ENCODE data around the gene TEKT5. TPM values are rescaled to one million over a fixed set of nuclear protein-coding genes. Genes with fewer than 3 reads are reported as not detected.
"Not testable (repeated sequence)": the region's sequence is repeated elsewhere in the genome, so short reads cannot be mapped to it uniquely, and the experiment has no call there.

The TEKT5 gene
- total RNA-seq, 1 experiment from 2014 or later: 1.4 TPM

DNA sequence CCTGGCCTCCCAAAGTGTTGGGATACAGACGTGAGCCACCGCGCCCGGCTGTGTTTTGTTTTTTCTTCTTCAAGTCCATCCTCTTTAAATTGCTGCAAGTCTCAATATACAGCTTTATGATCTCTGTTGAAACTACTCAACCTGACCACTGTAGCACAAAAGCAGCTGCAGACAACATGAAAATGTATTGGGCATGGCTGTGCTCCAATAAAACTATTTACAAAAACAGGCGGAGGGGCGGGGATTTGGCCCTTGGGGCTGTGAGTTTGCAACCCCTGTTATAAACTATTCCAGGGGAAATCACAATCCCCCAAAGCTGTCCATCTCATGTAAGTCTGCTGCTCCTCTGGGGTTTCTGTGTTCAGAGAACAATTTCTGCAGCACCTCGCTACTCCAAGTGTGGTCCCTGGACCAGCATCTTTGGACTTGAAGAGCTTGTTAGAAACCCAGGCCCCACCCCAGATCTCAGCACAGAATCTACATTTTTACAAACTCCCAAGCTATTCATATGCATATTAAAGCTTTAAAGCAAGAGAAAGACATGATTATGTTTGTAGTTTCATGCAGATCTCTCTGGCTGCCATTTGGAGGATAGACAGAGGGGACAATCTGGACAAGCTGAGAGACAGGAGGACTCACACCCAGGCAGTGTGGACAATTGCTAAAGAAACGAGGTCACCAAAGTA lies 33.6 kb downstream of the TEKT5 start:
- DNase-seq (ENCODE audit: low read depth): no peak

- no peak for DNase-seq (ENCODE audit: low read depth)
Observed at GRCh38 chr16:10658943-10659342, 35.8 kb downstream of the TEKT5 start.

GRCh38 chr16:10657925-10658324 lies 36.8 kb downstream of the TEKT5 start:
- no peak for DNase-seq (ENCODE audit: low read depth)

- no peak for DNase-seq (ENCODE audit: low read depth)
Observed at GRCh38 chr16:10656618-10657017, 38.1 kb downstream of the TEKT5 start.

- DNase-seq (ENCODE audit: low read depth): no peak
Observed at GRCh38 chr16:10655415-10655977, 39.2 kb downstream of the TEKT5 start.

DNA sequence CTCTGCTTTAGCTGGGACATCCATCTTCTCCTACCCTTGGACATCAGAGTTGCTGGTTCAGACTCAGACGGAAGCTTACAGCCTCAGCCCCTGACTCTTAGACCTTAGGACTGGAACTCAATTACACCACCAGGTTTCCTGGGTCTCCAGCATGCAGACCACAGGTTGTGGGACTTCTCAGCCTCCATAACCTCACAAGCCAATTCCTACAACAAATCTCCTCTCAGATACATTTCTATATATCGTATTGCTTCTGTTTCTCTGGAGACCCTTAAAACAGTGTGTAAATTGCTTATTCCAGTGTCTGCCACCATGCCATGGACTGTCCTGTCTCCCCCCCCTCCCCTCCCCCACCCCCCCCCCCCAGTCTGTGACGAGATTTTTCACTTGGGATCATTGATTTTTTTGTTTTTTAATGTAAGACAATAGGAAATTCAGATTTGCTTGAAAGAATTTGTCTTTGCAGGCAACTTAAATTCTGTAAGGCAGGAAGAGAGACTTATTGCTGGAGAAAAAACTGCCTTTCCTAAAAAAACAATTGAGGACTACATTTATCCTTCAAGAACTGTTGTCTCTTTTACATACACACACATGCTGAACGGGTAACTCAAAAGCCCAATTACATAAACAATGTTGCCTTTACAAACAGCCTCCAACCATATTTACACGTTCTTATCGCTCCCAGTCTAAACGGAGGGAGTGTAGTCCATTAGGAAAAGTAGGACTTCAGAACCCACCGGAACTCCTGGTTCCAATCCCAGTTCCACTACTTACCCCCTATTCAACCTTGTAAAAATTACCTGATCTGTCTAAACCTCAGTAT lies 39.9 kb downstream of the TEKT5 start:
- no peak for DNase-seq (ENCODE audit: low read depth)

DNA sequence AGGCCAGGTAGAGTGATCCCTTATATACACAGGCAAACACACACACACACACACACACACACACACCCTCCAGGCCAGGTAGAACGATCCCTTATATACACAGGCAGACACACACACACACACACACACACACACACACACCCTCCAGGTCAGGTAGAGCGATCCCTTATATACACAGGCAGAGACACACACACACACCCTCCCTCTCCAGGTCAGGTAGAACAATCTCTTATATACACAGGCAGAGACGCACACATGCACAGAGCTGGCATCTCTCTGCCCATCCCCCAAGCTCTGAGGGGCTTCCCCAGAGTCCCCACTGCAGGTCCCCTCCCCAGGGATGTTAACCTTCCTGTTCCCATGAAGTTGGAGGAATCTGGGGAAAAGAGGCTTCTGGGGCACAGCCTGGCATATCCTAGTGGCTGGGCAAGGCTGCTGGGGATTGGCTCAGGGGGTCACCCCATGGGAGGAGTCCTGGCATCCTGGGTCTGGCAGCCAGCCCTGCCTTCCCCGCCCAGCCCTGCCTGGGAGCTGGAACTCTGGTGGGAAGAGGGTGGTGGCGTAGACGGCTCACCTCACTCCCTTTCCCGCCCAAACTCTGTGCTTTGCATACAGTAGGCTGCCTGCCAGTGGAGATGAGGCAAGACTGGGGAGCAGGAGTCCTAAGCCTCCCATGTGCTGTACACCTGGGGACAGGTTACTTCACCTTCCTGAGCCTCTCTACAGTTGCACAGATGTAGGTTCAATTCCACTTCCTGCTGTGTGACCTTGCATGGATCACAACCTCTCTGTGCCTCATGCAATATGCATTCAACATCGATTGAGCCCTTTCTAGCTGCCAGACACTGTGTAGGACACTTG lies 41.8 kb downstream of the TEKT5 start:
- DNase-seq (ENCODE audit: low read depth): peak; percentile 62

DNA sequence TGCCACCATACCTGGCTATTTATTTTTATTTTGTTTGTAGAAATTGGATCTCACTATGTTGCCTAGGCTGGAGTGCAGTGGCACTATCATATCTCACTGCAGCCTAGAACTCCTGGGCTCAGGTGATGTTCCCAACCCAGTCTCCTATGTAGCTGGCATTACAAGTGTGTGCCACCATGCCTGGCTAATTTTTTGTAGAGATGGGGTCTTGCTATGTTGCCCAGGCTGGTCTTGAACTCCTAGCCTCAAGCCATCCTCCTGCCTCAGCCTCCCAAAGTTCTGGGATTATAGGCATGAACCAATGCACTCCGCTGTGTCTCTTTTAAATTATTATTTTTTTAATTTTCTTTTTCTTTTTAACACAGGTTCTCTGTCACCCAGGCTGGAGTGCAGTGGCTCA lies 45.6 kb downstream of the TEKT5 start:
- DNase-seq (ENCODE audit: low read depth): not testable (repeated sequence)

- DNase-seq (ENCODE audit: low read depth): no peak
Observed at GRCh38 chr16:10647721-10648296, 46.9 kb downstream of the TEKT5 start.

- DNase-seq (ENCODE audit: low read depth): no peak
Observed at GRCh38 chr16:10647264-10647720, 47.4 kb downstream of the TEKT5 start.

DNA sequence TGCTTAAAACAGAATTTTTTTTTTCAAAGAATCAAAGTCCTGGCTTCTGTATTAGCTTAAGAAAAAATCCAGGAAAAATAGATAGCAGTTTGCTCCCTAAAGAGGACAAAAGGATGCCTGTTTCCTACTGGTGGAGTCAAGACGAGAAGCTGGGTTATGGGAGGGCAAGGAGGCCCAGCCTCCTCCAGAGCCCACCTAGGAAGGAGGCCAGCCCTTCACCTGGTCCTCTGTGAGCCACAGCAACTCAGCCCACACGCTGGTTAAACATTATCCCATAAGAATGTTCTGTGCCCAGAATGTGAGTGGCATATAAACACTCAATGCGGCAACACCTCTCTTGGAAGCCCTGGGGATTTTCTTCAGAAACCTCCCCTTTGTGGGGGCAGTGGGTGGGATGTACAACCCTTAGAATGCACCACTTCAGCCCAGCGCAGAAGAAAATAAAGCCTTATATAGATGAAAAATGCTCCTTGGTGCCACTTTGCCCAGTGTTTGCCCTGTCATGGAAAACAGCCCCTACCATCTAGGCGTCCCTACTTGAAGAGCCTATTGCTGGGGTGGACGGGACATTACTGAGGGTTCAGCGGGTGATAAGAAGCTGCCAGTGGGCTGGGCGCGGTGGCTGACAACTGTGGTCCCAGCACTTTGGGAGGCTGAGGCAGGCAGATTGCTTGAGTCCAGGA lies 48.0 kb downstream of the TEKT5 start:
- DNase-seq (ENCODE audit: low read depth): no peak

GRCh38 chr16:10646228-10646580 lies 48.5 kb downstream of the TEKT5 start:
- DNase-seq (ENCODE audit: low read depth): no peak

GRCh38 chr16:10644092-10644491 lies 50.6 kb downstream of the TEKT5 start:
- DNase-seq (ENCODE audit: low read depth): no peak

DNA sequence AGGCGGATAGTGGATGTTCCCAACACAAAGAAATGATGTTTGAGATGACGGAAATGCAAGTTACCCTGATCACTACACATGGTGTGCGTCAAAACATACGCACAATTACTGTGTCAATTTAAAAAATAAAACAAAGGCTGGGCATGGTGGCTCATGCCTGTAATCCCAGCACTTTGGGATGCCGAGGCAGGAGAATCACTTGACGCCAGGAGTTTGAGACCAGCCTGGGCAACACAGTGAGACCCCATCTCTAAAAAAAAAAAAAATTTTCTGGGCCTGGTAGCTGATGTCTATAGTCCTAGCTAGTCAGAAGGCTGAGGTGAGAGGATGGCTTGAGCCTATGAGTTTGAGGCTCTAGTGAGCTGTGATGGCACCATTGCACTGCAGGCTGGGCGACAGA lies 51.8 kb downstream of the TEKT5 start:
- DNase-seq (ENCODE audit: low read depth): no peak

GRCh38 chr16:10641953-10642949 lies 52.5 kb downstream of the TEKT5 start:
- DNase-seq (ENCODE audit: low read depth): no peak

DNA sequence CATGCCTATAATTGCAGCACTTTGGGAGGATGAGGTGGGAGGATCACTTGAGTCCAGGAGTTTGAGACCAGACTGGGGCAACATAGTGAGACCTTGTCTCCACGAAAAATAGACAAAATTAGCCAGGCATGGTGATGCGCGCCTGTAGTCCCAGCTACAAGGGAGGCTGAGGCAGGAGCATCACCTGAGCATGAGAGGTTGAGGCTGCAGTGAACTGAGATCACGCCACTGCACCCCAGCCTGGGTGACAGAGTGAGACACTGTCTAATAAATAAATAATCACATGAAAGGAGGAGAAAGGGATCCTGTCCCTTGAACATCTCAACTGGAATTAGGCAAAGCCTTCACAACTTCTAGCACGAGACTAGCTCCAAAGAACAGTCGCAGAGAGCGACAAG lies 53.2 kb downstream of the TEKT5 start:
- DNase-seq (ENCODE audit: low read depth): no peak

DNA sequence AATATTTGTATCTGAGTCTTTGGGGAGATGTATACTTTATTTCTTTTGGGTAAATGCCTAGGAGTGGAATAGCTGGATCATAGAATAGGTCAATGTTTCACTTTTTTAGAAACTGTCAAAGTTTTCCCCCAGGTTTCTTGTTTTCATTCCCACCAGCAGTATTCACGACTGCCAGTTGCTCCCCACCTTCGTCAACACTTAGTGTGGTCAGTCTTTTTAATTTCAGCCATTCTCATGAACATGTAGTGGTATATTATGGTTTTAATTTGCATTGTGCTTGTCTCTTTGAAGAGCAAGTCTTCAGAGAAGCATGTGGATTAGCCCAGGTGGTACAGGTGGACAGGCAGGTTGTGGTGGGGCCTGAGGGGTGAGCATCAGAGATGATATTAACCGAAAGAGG lies 53.8 kb downstream of the TEKT5 start:
- DNase-seq (ENCODE audit: low read depth): no peak

DNA sequence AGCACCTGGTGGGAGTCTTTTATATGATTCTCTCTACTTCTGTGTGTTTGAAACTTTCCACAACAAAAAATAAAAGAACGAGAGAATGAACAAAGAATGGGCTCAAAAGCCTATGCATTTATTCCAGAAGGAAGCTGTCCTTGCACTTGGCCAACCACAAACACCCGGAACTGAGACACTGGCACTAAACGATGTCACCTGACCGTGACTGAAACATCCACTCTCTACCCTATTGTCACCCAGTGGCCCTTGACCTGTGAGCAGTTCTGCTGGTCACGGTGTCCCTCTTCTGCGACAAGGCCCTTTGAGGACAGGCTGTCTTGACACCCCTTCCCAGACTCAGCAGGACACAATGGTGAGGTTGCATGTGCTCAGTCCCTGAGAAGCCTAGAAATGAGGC lies 56.6 kb downstream of the TEKT5 start:
- DNase-seq (ENCODE audit: low read depth): no peak

GRCh38 chr16:10637337-10638037 lies 57.2 kb downstream of the TEKT5 start:
- no peak for DNase-seq (ENCODE audit: low read depth)
